Endothelial cell of umbilical vein (primary cell): ENCODE data around the gene BCAR1. TPM values are rescaled to one million over a fixed set of nuclear protein-coding genes. Genes with fewer than 3 reads are reported as not detected.

Experiments
- BruUV-seq: library from RNA; stranded (reverse); fragments of 400-500 nt; replicated peaks from 2 replicates; lab custom pipeline; 2021; lab: Mats Ljungman, UMichigan
- CTCF ChIA-PET: fragments of 300-600, 350-600 bp; sonication (Branson Sonifier 250); formaldehyde crosslinking; loops from one replicate; lab custom pipeline; 2021; ENCODE audit warnings: antibody characterized with exemption, inconsistent platforms; lab: Charles Lee
- POLR2A ChIA-PET: fragments of 300-600, 350-600 bp; sonication (Branson Sonifier 250); formaldehyde crosslinking; loops from one replicate; lab custom pipeline; 2021; ENCODE audit warnings: antibody characterized with exemption, inconsistent platforms; lab: Charles Lee
- DNase-seq: peaks from one replicate; pipeline ENCODE4 v3.0.0-alpha.2; 2011; ENCODE audit warnings: low read depth, low spot score
- FAIRE-seq: peaks from 2 replicates; lab custom pipeline; 2011; peaks lifted over from hg19 to GRCh38; lab: Jason Lieb, UNC
- H2AFZ ChIP-seq: 2 replicates; pipeline ENCODE4 v1.6.0; 2012; ENCODE audit warnings: low read depth, low read length, control low read depth, inconsistent platforms
- H3K27ac ChIP-seq: 2 replicates; pipeline ENCODE4 v1.5.1; 2011; ENCODE audit warnings: low read depth, mild to moderate bottlenecking, control low read depth, low read length, moderate library complexity; ENCODE audit not compliant: insufficient read depth
- H3K27me3 ChIP-seq, 2 experiments: 2 replicates each; pipeline versions ENCODE4 v1.6.0 to v1.6.1; 2011; ENCODE audit warnings: low read length in 2 of 2, mixed read lengths in 1 of 2; ENCODE audit not compliant: control insufficient read depth in 2 of 2, insufficient read depth in 2 of 2
- H3K36me3 ChIP-seq, 2 experiments: 2 replicates in 1 of 2; 3 replicates in 1 of 2; pipeline ENCODE4 v1.5.1; 2011; ENCODE audit warnings: low read length in 2 of 2, mild to moderate bottlenecking in 1 of 2, moderate library complexity in 1 of 2; ENCODE audit not compliant: control insufficient read depth in 2 of 2, insufficient read depth in 2 of 2; ENCODE audit errors: extremely low read depth in 1 of 2
- H3K4me1 ChIP-seq: 3 replicates; pipeline ENCODE4 v1.5.1; 2011; ENCODE audit warnings: mild to moderate bottlenecking, low read length; ENCODE audit not compliant: control insufficient read depth, insufficient read depth; ENCODE audit errors: extremely low read depth
- H3K4me2 ChIP-seq: 2 replicates; pipeline ENCODE4 v1.6.1; 2011; ENCODE audit warnings: low read length, control low read depth, mixed read lengths; ENCODE audit not compliant: insufficient read depth
- H3K4me3 ChIP-seq, 3 experiments: fragments of 200-600 bp in 1 of 3; sonication (generic), shearing (Covaris generic) in 1 of 3; replicated peaks in 1 of 3; 2 replicates each; pipeline ENCODE4 v1.5.1; 2011 to 2016; ENCODE audit warnings: control low read depth in 3 of 3, low read length in 3 of 3, mild to moderate bottlenecking in 2 of 3, inconsistent platforms in 1 of 3, low read depth in 1 of 3, moderate library complexity in 1 of 3; ENCODE audit not compliant: insufficient read depth in 1 of 3
- H3K79me2 ChIP-seq: 2 replicates; pipeline ENCODE4 v1.6.0; 2012; ENCODE audit warnings: low read length, inconsistent platforms; ENCODE audit not compliant: control insufficient read depth, insufficient read depth
- H3K9ac ChIP-seq: replicated peaks from 2 replicates; pipeline ENCODE3; 2011; ENCODE audit warnings: low read length, control low read depth; ENCODE audit not compliant: insufficient read depth; ENCODE audit errors: extremely low read depth
- H3K9me1 ChIP-seq: replicated peaks from 3 replicates; pipeline ENCODE4 v1.6.0; 2011; ENCODE audit warnings: mild to moderate bottlenecking, low read length; ENCODE audit not compliant: control insufficient read depth, insufficient read depth; ENCODE audit errors: extremely low read depth
- H3K9me3 ChIP-seq: replicated peaks from 2 replicates; pipeline ENCODE4 v1.5.1; 2012; ENCODE audit warnings: low read length, inconsistent platforms; ENCODE audit not compliant: control insufficient read depth, insufficient read depth
- H4K20me1 ChIP-seq: replicated peaks from 2 replicates; pipeline ENCODE3; 2011; ENCODE audit warnings: mild to moderate bottlenecking, low read length; ENCODE audit not compliant: control insufficient read depth, insufficient read depth; ENCODE audit errors: extremely low read depth
- EZH2 ChIP-seq: IDR thresholded peaks from 2 replicates; pipeline ENCODE4 v1.6.1; 2012; ENCODE audit warnings: borderline replicate concordance, low read depth, mild to moderate bottlenecking, moderate library complexity, low read length, inconsistent platforms; ENCODE audit not compliant: severe bottlenecking
- FOS ChIP-seq: IDR thresholded peaks from 2 replicates; pipeline ENCODE4 v1.6.1; 2011; ENCODE audit warnings: mild to moderate bottlenecking, low read length, moderate library complexity, borderline replicate concordance; ENCODE audit not compliant: insufficient read depth
- GATA2 ChIP-seq: IDR thresholded peaks from 2 replicates; pipeline ENCODE4 v1.7.0; 2011; ENCODE audit warnings: low read depth, mild to moderate bottlenecking, moderate library complexity, mixed read lengths, low read length; ENCODE audit not compliant: insufficient read length, insufficient read depth
- JUN ChIP-seq: IDR thresholded peaks from 2 replicates; pipeline ENCODE4 v1.6.1; 2011; ENCODE audit warnings: borderline replicate concordance, low read depth; ENCODE audit not compliant: insufficient read length, insufficient read depth
- MYC ChIP-seq: IDR thresholded peaks from one replicate; pipeline ENCODE4 v1.6.1; 2011; ENCODE audit warnings: mild to moderate bottlenecking, low read depth, low read length
- POLR2A ChIP-seq: IDR thresholded peaks from 2 replicates; pipeline ENCODE4 v1.6.1; 2012; ENCODE audit warnings: low read depth, mild to moderate bottlenecking, control low read depth, low read length
- POLR2AphosphoS5 ChIP-seq: IDR thresholded peaks from 2 replicates; pipeline ENCODE4 v1.6.1; 2012; ENCODE audit warnings: low read depth, mild to moderate bottlenecking, control low read depth, low read length, moderate library complexity; ENCODE audit not compliant: insufficient read depth
- dilution Hi-C: fragments of 300-500 bp; cut with MboI; formaldehyde crosslinking; loops from one replicate; pipeline ENCODE4 v1.15.0; 2019; ENCODE audit warnings: low sequenced_read_pairs; ENCODE audit not compliant: extremely low pct_ligation_motif_present
- intact Hi-C: fragments of 100-400 bp; cut with micrococcal nuclease; formaldehyde crosslinking; loops from one replicate; pipeline ENCODE4 v1.10.0; 2022
- polyA plus RNA-seq, 4 experiments: library from polyadenylated mRNA; depleted of rRNA in 3 of 4; stranded (reverse) in 3 of 4; unstranded in 1 of 4; fragments of >200 nt; gene quantifications; 2 replicates each; pipeline versions ENCODE4 v1.2.1 to v1.2.3, GENCODE V29; 2011 to 2012; ENCODE audit warnings: missing spikeins in 1 of 4
- total RNA-seq: library from RNA; stranded (reverse); gene quantifications from 2 replicates; pipeline ENCODE4 v1.2.3, GENCODE V29; 2021
- TF ChIP-seq, protein P1 (sequence below), 2 donors: IDR thresholded peaks; 1 replicate in 1 of 2; 2 replicates in 1 of 2; pipeline ENCODE4 v1.5.1; 2011; ENCODE audit warnings: low read length in 2 of 2, mild to moderate bottlenecking in 2 of 2, moderate library complexity in 2 of 2, control low read depth in 1 of 2, inconsistent platforms in 1 of 2, low read depth in 1 of 2; ENCODE audit not compliant: insufficient read depth in 1 of 2; ENCODE audit errors: extremely low read depth in 1 of 2
- TF ChIP-seq, protein P2 (sequence below): IDR thresholded peaks from 2 replicates; pipeline ENCODE4 v1.6.1; 2011; ENCODE audit not compliant: insufficient read depth, insufficient read length

The BCAR1 gene
- total and polyA plus RNA-seq, 2 donors (not counting 3 experiments of a cell fraction or from before 2014, with no cell fraction given) = 171 to 267 TPM

DNA sequence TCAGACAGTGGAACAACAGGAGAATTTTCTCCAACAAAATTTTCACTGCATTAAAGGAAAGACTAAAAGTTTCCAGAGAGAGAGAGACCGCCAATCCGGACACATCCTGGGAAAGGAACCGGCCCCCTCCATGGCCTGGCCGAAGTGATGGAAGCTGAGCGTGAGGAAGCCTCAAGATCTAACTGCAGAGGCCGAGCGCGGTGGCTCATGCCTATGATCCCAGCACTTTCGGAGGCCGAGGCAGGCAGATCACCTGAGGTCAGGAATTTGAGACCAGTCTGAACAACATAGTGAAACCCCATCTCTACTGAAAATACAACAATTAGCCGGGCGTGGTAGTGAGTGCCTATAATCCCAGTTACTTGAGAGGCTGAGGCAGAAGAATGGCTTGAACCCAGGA is 48.3 kb downstream of the BCAR1 start:
- intact Hi-C loops = no loop called here
- Histone ChIP-seq H3K9me1 (no peaks in the 10 kb centered on the region), H3K79me2 (no peaks in the 10 kb centered on the region), H3K4me3 (no peak overlapping the region), H3K9me3 (no peaks in the 10 kb centered on the region), H3K27me3 (no peaks in the 10 kb centered on the region), H3K4me1 (peaks cover 4% of the 10 kb centered on the region), H3K4me2 (no peak overlapping the region), H4K20me1 (no peaks in the 10 kb centered on the region), H3K9ac (no peak overlapping the region), H3K36me3 (no peaks in the 10 kb centered on the region), H2AFZ (no peak overlapping the region), H3K27ac (no peak overlapping the region)
- POLR2A ChIA-PET = no interaction called here
- FAIRE-seq (no peak), DNase-seq (no peak)
- CTCF ChIA-PET = interaction anchor here (1.4 to 7.9 kb wide), 2 partner anchors 200 to 216 kb away, joined by 3 to 186 read pairs; no protein-coding TSS in a partner anchor
- BruUV-seq = no TSS peak
- TF ChIP-seq POLR2AphosphoS5 (no peak), FOS (no peak), JUN (no peak), EZH2 (no peak), MYC (no peak), POLR2A (no peak), GATA2 (no peak)
- TF ChIP-seq, protein P1, sequence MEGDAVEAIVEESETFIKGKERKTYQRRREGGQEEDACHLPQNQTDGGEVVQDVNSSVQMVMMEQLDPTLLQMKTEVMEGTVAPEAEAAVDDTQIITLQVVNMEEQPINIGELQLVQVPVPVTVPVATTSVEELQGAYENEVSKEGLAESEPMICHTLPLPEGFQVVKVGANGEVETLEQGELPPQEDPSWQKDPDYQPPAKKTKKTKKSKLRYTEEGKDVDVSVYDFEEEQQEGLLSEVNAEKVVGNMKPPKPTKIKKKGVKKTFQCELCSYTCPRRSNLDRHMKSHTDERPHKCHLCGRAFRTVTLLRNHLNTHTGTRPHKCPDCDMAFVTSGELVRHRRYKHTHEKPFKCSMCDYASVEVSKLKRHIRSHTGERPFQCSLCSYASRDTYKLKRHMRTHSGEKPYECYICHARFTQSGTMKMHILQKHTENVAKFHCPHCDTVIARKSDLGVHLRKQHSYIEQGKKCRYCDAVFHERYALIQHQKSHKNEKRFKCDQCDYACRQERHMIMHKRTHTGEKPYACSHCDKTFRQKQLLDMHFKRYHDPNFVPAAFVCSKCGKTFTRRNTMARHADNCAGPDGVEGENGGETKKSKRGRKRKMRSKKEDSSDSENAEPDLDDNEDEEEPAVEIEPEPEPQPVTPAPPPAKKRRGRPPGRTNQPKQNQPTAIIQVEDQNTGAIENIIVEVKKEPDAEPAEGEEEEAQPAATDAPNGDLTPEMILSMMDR (IDR thresholded peaks at IDR 0.05; ENCODE audit: extremely low read depth in 1 of 2, insufficient read depth in 1 of 2, low read depth in 1 of 2, low read length in 2 of 2) = no peak
- TF ChIP-seq, protein P2, sequence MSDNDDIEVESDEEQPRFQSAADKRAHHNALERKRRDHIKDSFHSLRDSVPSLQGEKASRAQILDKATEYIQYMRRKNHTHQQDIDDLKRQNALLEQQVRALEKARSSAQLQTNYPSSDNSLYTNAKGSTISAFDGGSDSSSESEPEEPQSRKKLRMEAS = no peak
- dilution Hi-C loops = no loop called here
